Ishikawa (cell line): ENCODE measurements around the gene MRPL44.

ENCODE experiments used
- CEBPB ChIP-seq: IDR thresholded peaks from 2 replicates; pipeline ENCODE4 v1.6.1; 2012
- FOXM1 ChIP-seq: IDR thresholded peaks from 2 replicates; pipeline ENCODE4 v1.6.1; 2012; ENCODE audit warnings: low read depth, borderline replicate concordance
- NFIC ChIP-seq: IDR thresholded peaks from 2 replicates; pipeline ENCODE4 v1.6.1; 2012
- RAD21 ChIP-seq: IDR thresholded peaks from 2 replicates; pipeline ENCODE4 v1.6.1; 2012; ENCODE audit warnings: low read depth
- TAF1 ChIP-seq: IDR thresholded peaks from 2 replicates; pipeline ENCODE4 v1.6.1; 2012; ENCODE audit warnings: low read depth, mild to moderate bottlenecking
- TCF12 ChIP-seq: IDR thresholded peaks from 2 replicates; pipeline ENCODE4 v1.6.1; 2012; ENCODE audit warnings: low read depth
- TEAD4 ChIP-seq: IDR thresholded peaks from 2 replicates; pipeline ENCODE4 v1.6.1; 2012
- ZBTB7A ChIP-seq: IDR thresholded peaks from 2 replicates; pipeline ENCODE4 v1.6.1; 2012; ENCODE audit warnings: low read depth
- TF ChIP-seq, protein P1 (sequence below): IDR thresholded peaks from 2 replicates; pipeline ENCODE4 v1.6.1; 2012

DNA sequence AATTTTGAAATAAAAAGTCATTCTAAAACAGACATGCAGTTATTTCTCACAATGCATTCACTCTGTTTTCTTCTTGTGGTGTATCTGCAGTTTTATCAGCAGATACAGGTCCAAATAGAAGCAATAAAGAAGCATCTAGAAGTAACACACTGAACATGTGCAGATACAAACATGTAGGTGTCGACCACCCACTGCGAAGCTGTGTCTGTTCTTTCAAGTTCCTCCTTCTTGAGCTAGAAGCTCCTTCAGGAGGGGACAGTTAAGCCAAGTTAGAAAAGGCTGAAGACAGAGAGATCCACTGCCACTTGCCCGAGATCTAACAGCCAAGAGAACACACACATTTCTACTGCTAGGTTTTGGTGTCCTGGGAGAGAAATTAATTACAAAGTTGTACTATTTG lies 42.2 kb upstream of the MRPL44 start:
- TF ChIP-seq TCF12 = no peak
- no peak for TF ChIP-seq RAD21
- TF ChIP-seq CEBPB = no peak
- no peak for TF ChIP-seq FOXM1
- TF ChIP-seq, protein P1, sequence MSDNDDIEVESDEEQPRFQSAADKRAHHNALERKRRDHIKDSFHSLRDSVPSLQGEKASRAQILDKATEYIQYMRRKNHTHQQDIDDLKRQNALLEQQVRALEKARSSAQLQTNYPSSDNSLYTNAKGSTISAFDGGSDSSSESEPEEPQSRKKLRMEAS = no peak
- TF ChIP-seq TEAD4 = no peak
- TF ChIP-seq NFIC = no peak
- TF ChIP-seq TAF1 = no peak
- TF ChIP-seq ZBTB7A = no peak
